ENCODE data around the gene FNBP1. TPM values are rescaled to one million over a fixed set of nuclear protein-coding genes. Genes with fewer than 3 reads are reported as not detected.
"Not testable (repeated sequence)": the region's sequence is repeated elsewhere in the genome, so short reads cannot be mapped to it uniquely, and the experiment has no call there.

Gene FNBP1
- total RNA-seq, 1 experiment from 2014 or later: 16.0 TPM

GRCh38 chr9:130036099-130036498, 6.9 kb downstream of the FNBP1 start:
- no peaks in the 10 kb centered on the region for H3K27me3 ChIP-seq (ENCODE audit: control insufficient read depth, insufficient read depth, low read length)
- DNase-seq: no peak
- no peak overlapping the region for H3K4me3 ChIP-seq (ENCODE audit: insufficient read depth, low read depth, low read length)
- H3K36me3 ChIP-seq (replicated peaks; ENCODE audit: control insufficient read depth, insufficient read depth, low read length): no peaks in the 10 kb centered on the region

- H3K4me3 ChIP-seq (ENCODE audit: insufficient read depth, low read depth, low read length): no peak overlapping the region
- H3K27me3 ChIP-seq (ENCODE audit: control insufficient read depth, insufficient read depth, low read length): no peaks in the 10 kb centered on the region
- no peaks in the 10 kb centered on the region for H3K36me3 ChIP-seq (replicated peaks; ENCODE audit: control insufficient read depth, insufficient read depth, low read length)
- DNase-seq: no peak
Measured at GRCh38 chr9:130034570-130034969, 8.4 kb downstream of the FNBP1 start.

GRCh38 chr9:130030651-130031127, 12.3 kb downstream of the FNBP1 start:
- no peaks in the 10 kb centered on the region for H3K27me3 ChIP-seq (ENCODE audit: control insufficient read depth, insufficient read depth, low read length)
- no peak overlapping the region for H3K4me3 ChIP-seq (ENCODE audit: insufficient read depth, low read depth, low read length)
- DNase-seq: no peak
- no peaks in the 10 kb centered on the region for H3K36me3 ChIP-seq (replicated peaks; ENCODE audit: control insufficient read depth, insufficient read depth, low read length)

- Histone ChIP-seq H3K27me3 (ENCODE audit: control insufficient read depth, insufficient read depth, low read length) (no peaks in the 10 kb centered on the region), H3K36me3 (replicated peaks; ENCODE audit: control insufficient read depth, insufficient read depth, low read length) (no peaks in the 10 kb centered on the region), H3K4me3 (ENCODE audit: insufficient read depth, low read depth, low read length) (no peak overlapping the region)
- DNase-seq: no peak
Measured at GRCh38 chr9:130029223-130029973, 13.6 kb downstream of the FNBP1 start.

GRCh38 chr9:130028493-130029222, 14.3 kb downstream of the FNBP1 start:
- H3K4me3 ChIP-seq (ENCODE audit: insufficient read depth, low read depth, low read length): no peak overlapping the region
- no peaks in the 10 kb centered on the region for H3K27me3 ChIP-seq (ENCODE audit: control insufficient read depth, insufficient read depth, low read length)
- H3K36me3 ChIP-seq (replicated peaks; ENCODE audit: control insufficient read depth, insufficient read depth, low read length): no peaks in the 10 kb centered on the region
- DNase-seq: no peak

GRCh38 chr9:130027533-130028365, 15.2 kb downstream of the FNBP1 start:
- Histone ChIP-seq H3K4me3 (ENCODE audit: insufficient read depth, low read depth, low read length) (no peak overlapping the region), H3K27me3 (ENCODE audit: control insufficient read depth, insufficient read depth, low read length) (no peaks in the 10 kb centered on the region), H3K36me3 (replicated peaks; ENCODE audit: control insufficient read depth, insufficient read depth, low read length) (no peaks in the 10 kb centered on the region)
- DNase-seq: no peak

GRCh38 chr9:130026583-130027340, 16.2 kb downstream of the FNBP1 start:
- Histone ChIP-seq H3K36me3 (replicated peaks; ENCODE audit: control insufficient read depth, insufficient read depth, low read length) (no peaks in the 10 kb centered on the region), H3K4me3 (ENCODE audit: insufficient read depth, low read depth, low read length) (no peak overlapping the region), H3K27me3 (ENCODE audit: control insufficient read depth, insufficient read depth, low read length) (no peaks in the 10 kb centered on the region)
- no peak for DNase-seq

GRCh38 chr9:130024597-130024994, 18.4 kb downstream of the FNBP1 start:
- Histone ChIP-seq H3K27me3 (ENCODE audit: control insufficient read depth, insufficient read depth, low read length) (no peaks in the 10 kb centered on the region), H3K4me3 (ENCODE audit: insufficient read depth, low read depth, low read length) (no peak overlapping the region), H3K36me3 (replicated peaks; ENCODE audit: control insufficient read depth, insufficient read depth, low read length) (no peaks in the 10 kb centered on the region)
- no peak for DNase-seq

- DNase-seq: no peak
- H3K27me3 ChIP-seq (ENCODE audit: control insufficient read depth, insufficient read depth, low read length): no peaks in the 10 kb centered on the region
- no peak overlapping the region for H3K4me3 ChIP-seq (ENCODE audit: insufficient read depth, low read depth, low read length)
- no peaks in the 10 kb centered on the region for H3K36me3 ChIP-seq (replicated peaks; ENCODE audit: control insufficient read depth, insufficient read depth, low read length)
Measured at GRCh38 chr9:130023994-130024596, 18.9 kb downstream of the FNBP1 start.

- H3K4me3 ChIP-seq (ENCODE audit: insufficient read depth, low read depth, low read length): no peak overlapping the region
- H3K27me3 ChIP-seq (ENCODE audit: control insufficient read depth, insufficient read depth, low read length): no peaks in the 10 kb centered on the region
- DNase-seq: no peak
Measured at GRCh38 chr9:130023144-130023787, 19.7 kb downstream of the FNBP1 start.

GRCh38 chr9:130022566-130023143, 20.3 kb downstream of the FNBP1 start:
- H3K27me3 ChIP-seq (ENCODE audit: control insufficient read depth, insufficient read depth, low read length): no peaks in the 10 kb centered on the region
- no peak overlapping the region for H3K4me3 ChIP-seq (ENCODE audit: insufficient read depth, low read depth, low read length)
- no peak for DNase-seq
- no peaks in the 10 kb centered on the region for H3K36me3 ChIP-seq (replicated peaks; ENCODE audit: control insufficient read depth, insufficient read depth, low read length)

More at GRCh38 chr9:130023144-130023787, 19.7 kb downstream of the FNBP1 start:
- no peaks in the 10 kb centered on the region for H3K36me3 ChIP-seq (replicated peaks; ENCODE audit: control insufficient read depth, insufficient read depth, low read length)

GRCh38 chr9:130021842-130022241, 21.1 kb downstream of the FNBP1 start:
- H3K36me3 ChIP-seq (replicated peaks; ENCODE audit: control insufficient read depth, insufficient read depth, low read length); DNase-seq; H3K27me3 ChIP-seq (ENCODE audit: control insufficient read depth, insufficient read depth, low read length); H3K4me3 ChIP-seq (ENCODE audit: insufficient read depth, low read depth, low read length): not testable (repeated sequence)

- Histone ChIP-seq H3K36me3 (replicated peaks; ENCODE audit: control insufficient read depth, insufficient read depth, low read length) (no peaks in the 10 kb centered on the region), H3K27me3 (ENCODE audit: control insufficient read depth, insufficient read depth, low read length) (no peaks in the 10 kb centered on the region), H3K4me3 (ENCODE audit: insufficient read depth, low read depth, low read length) (no peak overlapping the region)
- DNase-seq: no peak
Measured at GRCh38 chr9:130021123-130021522, 21.9 kb downstream of the FNBP1 start.

Measured in H7 (cell line).